NCI-H1436 treated with DMSO at 0.1 percent for 48 hours (cell line): ENCODE results near the gene SHROOM3.
A peak's percentile ranks its signal among the peaks of the same experiment; 100 is the strongest.

Experiments used
- DNase-seq: peaks from one replicate; lab custom pipeline; 2025; lab: John Stamatoyannopoulos, UW

SHROOM3 gene

GRCh38 chr4:76663824-76664223 lies 228.8 kb downstream of the SHROOM3 start:
- DNase-seq, result no peak

- no peak for DNase-seq
Observed at GRCh38 chr4:76665153-76665552, 230.1 kb downstream of the SHROOM3 start.

GRCh38 chr4:76665721-76666120 lies 230.7 kb downstream of the SHROOM3 start:
- DNase-seq, result no peak

GRCh38 chr4:76666944-76667532 lies 232.0 kb downstream of the SHROOM3 start:
- no peak for DNase-seq

GRCh38 chr4:76670631-76671030 lies 235.6 kb downstream of the SHROOM3 start:
- no peak for DNase-seq

- no peak for DNase-seq
Observed at GRCh38 chr4:76673362-76673761, 238.3 kb downstream of the SHROOM3 start.

- DNase-seq, result no peak
Observed at GRCh38 chr4:76674983-76675382, 240.0 kb downstream of the SHROOM3 start.

GRCh38 chr4:76677571-76678326 lies 242.7 kb downstream of the SHROOM3 start:
- DNase-seq, result no peak

- no peak for DNase-seq
Observed at GRCh38 chr4:76679691-76680090, 244.7 kb downstream of the SHROOM3 start.

- DNase-seq, result no peak
Observed at GRCh38 chr4:76680952-76681351, 245.9 kb downstream of the SHROOM3 start.

GRCh38 chr4:76681996-76682395 lies 247.0 kb downstream of the SHROOM3 start:
- no peak for DNase-seq

GRCh38 chr4:76683144-76683543 lies 248.1 kb downstream of the SHROOM3 start:
- DNase-seq, result no peak

- peak; percentile 27 for DNase-seq
Observed at GRCh38 chr4:76687746-76688448, 252.9 kb downstream of the SHROOM3 start.

- no peak for DNase-seq
Observed at GRCh38 chr4:76688619-76689144, 253.7 kb downstream of the SHROOM3 start.

- no peak for DNase-seq
Observed at GRCh38 chr4:76689145-76689817, 254.3 kb downstream of the SHROOM3 start.

GRCh38 chr4:76690011-76690905 lies 255.2 kb downstream of the SHROOM3 start:
- no peak for DNase-seq

- no peak for DNase-seq
Observed at GRCh38 chr4:76690906-76691275, 255.9 kb downstream of the SHROOM3 start.

GRCh38 chr4:76691807-76692582 lies 257.0 kb downstream of the SHROOM3 start:
- no peak for DNase-seq

GRCh38 chr4:76692761-76693160 lies 257.7 kb downstream of the SHROOM3 start:
- DNase-seq, result no peak

- no peak for DNase-seq
Observed at GRCh38 chr4:76694056-76694455, 259.0 kb downstream of the SHROOM3 start.

- no peak for DNase-seq
Observed at GRCh38 chr4:76696109-76696508, 261.1 kb downstream of the SHROOM3 start.
